Adipocyte (in vitro differentiated cells): ENCODE results near the gene PARPBP.
A peak's percentile ranks its signal among the peaks of the same experiment; 100 is the strongest.
"Not testable (repeated sequence)": the region's sequence is repeated elsewhere in the genome, so short reads cannot be mapped to it uniquely, and the experiment has no call there.

ENCODE experiments used
- DNase-seq: peaks from one replicate; pipeline ENCODE4 v3.0.0-alpha.2; 2015; ENCODE audit warnings: low read depth
- H3K27me3 ChIP-seq: replicated peaks from 2 replicates; pipeline ENCODE4 v1.7.0; 2013; ENCODE audit warnings: mild to moderate bottlenecking, low read length, moderate library complexity; ENCODE audit not compliant: control insufficient read depth, insufficient read depth
- H3K36me3 ChIP-seq: 2 replicates; pipeline ENCODE4 v1.7.0; 2013; ENCODE audit warnings: low read length, mild to moderate bottlenecking, moderate library complexity; ENCODE audit not compliant: control insufficient read depth, insufficient read depth, severe bottlenecking
- H3K4me1 ChIP-seq: 2 replicates; pipeline ENCODE4 v1.7.0; 2013; ENCODE audit warnings: mild to moderate bottlenecking, low read length, moderate library complexity; ENCODE audit not compliant: control insufficient read depth, insufficient read depth
- H3K4me3 ChIP-seq: 2 replicates; pipeline ENCODE4 v1.7.0; 2013; ENCODE audit warnings: mild to moderate bottlenecking, low read length, moderate library complexity
- H3K9ac ChIP-seq: 2 replicates; pipeline ENCODE4 v1.7.0; 2013; ENCODE audit warnings: mild to moderate bottlenecking, low read length, moderate library complexity
- H3K9me3 ChIP-seq: 2 replicates; pipeline ENCODE4 v1.7.0; 2013; ENCODE audit warnings: mild to moderate bottlenecking, low read length, moderate library complexity; ENCODE audit not compliant: control insufficient read depth

PARPBP gene

GRCh38 chr12:102116392-102116791 lies 3.6 kb upstream of the PARPBP start:
- Histone ChIP-seq H3K9me3 (no peaks in the 10 kb centered on the region), H3K36me3 (peaks cover 43% of the 10 kb centered on the region), H3K9ac (no peak overlapping the region), H3K27me3 (no peaks in the 10 kb centered on the region), H3K4me3 (no peak overlapping the region), H3K4me1 (peaks cover 24% of the 10 kb centered on the region)
- no peak for DNase-seq

- Histone ChIP-seq H3K4me3 (peak overlapping the region; percentile 95), H3K9me3 (no peaks in the 10 kb centered on the region)
Measured at GRCh38 chr12:102118874-102119273, 1.1 kb upstream of the PARPBP start.

GRCh38 chr12:102120564-102120873 lies 536 bp downstream of the PARPBP start:
- H3K9me3 ChIP-seq: no peaks in the 10 kb centered on the region
- peaks cover 24% of the 10 kb centered on the region for H3K4me1 ChIP-seq
- H3K9ac ChIP-seq: peak overlapping the region; percentile 95
- DNase-seq: no peak
- peak overlapping the region; percentile 95 for H3K4me3 ChIP-seq
- H3K27me3 ChIP-seq: no peaks in the 10 kb centered on the region
- H3K36me3 ChIP-seq: peaks cover 26% of the 10 kb centered on the region

More at GRCh38 chr12:102118874-102119273, 1.1 kb upstream of the PARPBP start:
- Histone ChIP-seq H3K36me3 (peaks cover 32% of the 10 kb centered on the region), H3K9ac (peak overlapping the region; percentile 95), H3K27me3 (no peaks in the 10 kb centered on the region), H3K4me1 (peaks cover 24% of the 10 kb centered on the region)
- no peak for DNase-seq

- DNase-seq: peak; percentile 20
- Histone ChIP-seq H3K9ac (peak overlapping the region; percentile 95), H3K4me1 (peaks cover 24% of the 10 kb centered on the region), H3K36me3 (peaks cover 22% of the 10 kb centered on the region), H3K9me3 (no peaks in the 10 kb centered on the region), H3K4me3 (peak overlapping the region; percentile 95), H3K27me3 (no peaks in the 10 kb centered on the region)
Measured at GRCh38 chr12:102120886-102121285, 903 bp downstream of the PARPBP start.

- Histone ChIP-seq H3K9ac (peak overlapping the region; percentile 95), H3K4me1 (peaks cover 24% of the 10 kb centered on the region), H3K36me3 (peaks cover 18% of the 10 kb centered on the region)
- not testable (repeated sequence) for H3K9me3 ChIP-seq, H3K27me3 ChIP-seq, DNase-seq, H3K4me3 ChIP-seq
Measured at GRCh38 chr12:102121328-102121727, 1.3 kb downstream of the PARPBP start.

GRCh38 chr12:102130720-102131119 lies 10.7 kb downstream of the PARPBP start:
- H3K9ac ChIP-seq, H3K27me3 ChIP-seq, H3K9me3 ChIP-seq, H3K36me3 ChIP-seq, H3K4me1 ChIP-seq, H3K4me3 ChIP-seq, DNase-seq: not testable (repeated sequence)

- DNase-seq, H3K4me1 ChIP-seq, H3K4me3 ChIP-seq, H3K36me3 ChIP-seq, H3K9me3 ChIP-seq, H3K27me3 ChIP-seq, H3K9ac ChIP-seq: not testable (repeated sequence)
Measured at GRCh38 chr12:102131442-102131841, 11.5 kb downstream of the PARPBP start.

- not testable (repeated sequence) for H3K4me3 ChIP-seq, H3K9me3 ChIP-seq, H3K4me1 ChIP-seq, DNase-seq, H3K9ac ChIP-seq, H3K36me3 ChIP-seq, H3K27me3 ChIP-seq
Measured at GRCh38 chr12:102137619-102138018, 17.6 kb downstream of the PARPBP start.

- H3K9ac ChIP-seq, H3K4me3 ChIP-seq, H3K27me3 ChIP-seq, H3K9me3 ChIP-seq, H3K36me3 ChIP-seq, H3K4me1 ChIP-seq, DNase-seq: not testable (repeated sequence)
Measured at GRCh38 chr12:102142866-102143373, 22.9 kb downstream of the PARPBP start.

GRCh38 chr12:102144221-102144620 lies 24.2 kb downstream of the PARPBP start:
- Histone ChIP-seq H3K9ac (no peak overlapping the region), H3K4me3 (no peak overlapping the region), H3K27me3 (no peaks in the 10 kb centered on the region), H3K36me3 (no peaks in the 10 kb centered on the region), H3K4me1 (peaks cover 2% of the 10 kb centered on the region), H3K9me3 (no peaks in the 10 kb centered on the region)
- DNase-seq: peak; percentile 60

GRCh38 chr12:102147062-102147587 lies 27.1 kb downstream of the PARPBP start:
- not testable (repeated sequence) for H3K4me1 ChIP-seq, H3K36me3 ChIP-seq, H3K9ac ChIP-seq, H3K27me3 ChIP-seq, H3K4me3 ChIP-seq, DNase-seq, H3K9me3 ChIP-seq

GRCh38 chr12:102155206-102155605 lies 35.2 kb downstream of the PARPBP start:
- DNase-seq, H3K9ac ChIP-seq: not testable (repeated sequence)

More at GRCh38 chr12:102155206-102155605, 35.2 kb downstream of the PARPBP start:
- not testable (repeated sequence) for H3K9me3 ChIP-seq, H3K4me3 ChIP-seq, H3K4me1 ChIP-seq, H3K36me3 ChIP-seq, H3K27me3 ChIP-seq
